ENCODE measurements around the gene PRKN. TPM values are rescaled to one million over a fixed set of nuclear protein-coding genes. Genes with fewer than 3 reads are reported as not detected.
"Not testable (repeated sequence)": the region's sequence is repeated elsewhere in the genome, so short reads cannot be mapped to it uniquely, and the experiment has no call there.

PRKN gene
- total RNA-seq, 4 donors from 2014 or later: 5.2 to 121 (median 6.9) TPM

DNA sequence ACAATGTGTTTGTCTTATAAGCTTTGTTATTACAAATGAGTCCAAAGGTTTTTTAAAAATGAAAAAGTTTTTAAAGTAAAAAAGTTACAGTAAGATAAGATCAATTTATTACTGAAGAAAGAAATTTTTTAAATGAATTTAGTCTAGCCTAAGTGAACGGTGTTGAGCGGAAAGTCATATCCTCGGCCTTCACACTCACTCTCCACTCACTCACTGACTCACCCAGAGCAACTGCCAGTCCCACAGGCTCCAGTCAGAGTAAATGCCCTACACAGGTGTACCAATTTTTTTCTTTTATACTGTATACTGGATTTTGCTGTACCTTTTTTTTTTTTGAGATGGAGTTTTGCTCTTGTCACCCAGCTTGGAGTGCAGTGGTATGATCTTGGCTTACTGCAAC is 1411.0 kb downstream of the PRKN start:
- Histone ChIP-seq H3K4me3 (replicated peaks in 1 of 3) (no peak overlapping the region), H3K4me1 (peaks cover 2 to 4% of the 10 kb centered on the region in 2 donors), H3K36me3 (no peaks in the 10 kb centered on the region), H3K27me3 (no peaks in the 10 kb centered on the region), H3K9me3 (no peaks in the 10 kb centered on the region), H3K27ac (no peak overlapping the region)
- DNase-seq: no peak
- intact Hi-C loops (cut with DNase I): no loop called here
- TF ChIP-seq POLR2A (IDR thresholded peaks at IDR 0.05): no peak
- TF ChIP-seq, protein P1, sequence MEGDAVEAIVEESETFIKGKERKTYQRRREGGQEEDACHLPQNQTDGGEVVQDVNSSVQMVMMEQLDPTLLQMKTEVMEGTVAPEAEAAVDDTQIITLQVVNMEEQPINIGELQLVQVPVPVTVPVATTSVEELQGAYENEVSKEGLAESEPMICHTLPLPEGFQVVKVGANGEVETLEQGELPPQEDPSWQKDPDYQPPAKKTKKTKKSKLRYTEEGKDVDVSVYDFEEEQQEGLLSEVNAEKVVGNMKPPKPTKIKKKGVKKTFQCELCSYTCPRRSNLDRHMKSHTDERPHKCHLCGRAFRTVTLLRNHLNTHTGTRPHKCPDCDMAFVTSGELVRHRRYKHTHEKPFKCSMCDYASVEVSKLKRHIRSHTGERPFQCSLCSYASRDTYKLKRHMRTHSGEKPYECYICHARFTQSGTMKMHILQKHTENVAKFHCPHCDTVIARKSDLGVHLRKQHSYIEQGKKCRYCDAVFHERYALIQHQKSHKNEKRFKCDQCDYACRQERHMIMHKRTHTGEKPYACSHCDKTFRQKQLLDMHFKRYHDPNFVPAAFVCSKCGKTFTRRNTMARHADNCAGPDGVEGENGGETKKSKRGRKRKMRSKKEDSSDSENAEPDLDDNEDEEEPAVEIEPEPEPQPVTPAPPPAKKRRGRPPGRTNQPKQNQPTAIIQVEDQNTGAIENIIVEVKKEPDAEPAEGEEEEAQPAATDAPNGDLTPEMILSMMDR (IDR thresholded peaks at IDR 0.05): no peak
- WGBS, 2 donors: 91 to 92% methylated on average over 3 of the region's 3 CpGs

DNA sequence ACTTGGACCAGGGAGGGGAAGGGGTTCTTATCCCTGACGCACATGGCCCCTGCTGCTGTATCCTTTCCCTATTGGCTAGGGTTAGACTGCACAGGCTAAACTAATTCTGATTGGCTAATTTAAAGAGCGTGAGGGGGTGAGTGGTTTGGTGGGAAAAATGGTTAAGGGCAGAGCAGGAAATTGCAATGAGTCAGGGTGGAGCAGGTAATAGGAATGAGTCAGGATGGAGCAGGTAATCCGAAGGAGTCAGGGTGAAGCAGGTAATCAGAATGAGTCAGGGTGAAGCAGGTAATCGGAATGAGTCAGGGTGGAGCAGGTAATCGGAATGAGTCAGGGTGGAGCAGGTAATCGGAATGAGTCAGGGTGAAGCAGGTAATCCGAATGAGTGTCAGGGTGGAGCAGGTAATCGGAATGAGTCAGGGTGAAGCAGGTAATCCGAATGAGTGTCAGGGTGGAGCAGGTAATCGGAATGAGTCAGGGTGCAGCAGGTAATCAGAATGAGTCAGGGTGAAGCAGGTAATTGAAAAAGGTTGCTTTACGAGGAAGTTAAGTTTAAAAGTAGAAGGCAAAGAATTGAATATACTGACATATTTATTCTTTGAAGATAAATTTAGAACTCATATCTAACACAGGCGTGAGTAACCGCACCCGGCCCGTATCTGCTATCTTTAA is 1412.2 kb downstream of the PRKN start:
- H3K36me3 ChIP-seq; H3K9me3 ChIP-seq; DNase-seq; H3K4me1 ChIP-seq; H3K27ac ChIP-seq; H3K4me3 ChIP-seq (replicated peaks in 1 of 3); H3K27me3 ChIP-seq; intact Hi-C loops (cut with DNase I): not testable (repeated sequence)
- 95 to 96% methylated on average over 15 of the region's 15 CpGs for WGBS, 2 donors

DNA sequence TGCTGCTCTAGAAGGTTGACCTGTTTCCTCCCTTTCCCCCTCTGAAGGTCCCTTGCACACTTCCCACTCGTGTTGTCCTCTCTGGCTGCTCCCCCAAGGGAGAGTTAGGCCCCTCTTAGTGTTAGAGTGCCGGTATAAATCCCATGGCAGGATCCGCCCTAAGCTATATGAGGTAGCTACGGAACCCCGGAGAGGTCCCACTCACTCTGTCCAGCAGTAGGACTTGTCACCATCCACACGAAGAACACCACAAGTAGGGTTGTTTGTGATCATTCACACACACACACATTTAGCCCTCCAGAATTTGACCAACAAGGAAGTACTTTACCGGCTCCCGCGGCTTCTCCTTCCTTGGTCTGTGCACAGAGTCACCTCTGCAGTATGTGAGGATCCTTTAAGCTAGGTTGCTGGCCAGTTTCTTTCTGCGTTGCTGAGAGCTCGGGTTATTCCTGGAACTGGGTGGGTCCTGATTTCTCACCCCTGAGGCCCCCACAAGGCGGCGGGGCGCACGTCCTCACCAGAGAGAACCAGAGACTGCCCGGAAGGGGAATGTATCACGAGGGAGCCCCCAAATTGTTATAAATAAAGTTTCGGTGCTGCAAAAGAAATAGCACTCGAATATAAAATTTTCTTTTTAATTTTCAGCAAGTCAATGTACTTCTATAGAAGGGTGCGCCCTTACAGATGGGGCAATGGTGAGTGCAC is 1412.9 kb downstream of the PRKN start:
- intact Hi-C loops (cut with DNase I); H3K9me3 ChIP-seq; DNase-seq; H3K36me3 ChIP-seq; H3K4me1 ChIP-seq; H3K27ac ChIP-seq; H3K27me3 ChIP-seq; H3K4me3 ChIP-seq (replicated peaks in 1 of 3): not testable (repeated sequence)
- WGBS, 2 donors: 94 to 97% methylated on average over 20 of the region's 20 CpGs

DNA sequence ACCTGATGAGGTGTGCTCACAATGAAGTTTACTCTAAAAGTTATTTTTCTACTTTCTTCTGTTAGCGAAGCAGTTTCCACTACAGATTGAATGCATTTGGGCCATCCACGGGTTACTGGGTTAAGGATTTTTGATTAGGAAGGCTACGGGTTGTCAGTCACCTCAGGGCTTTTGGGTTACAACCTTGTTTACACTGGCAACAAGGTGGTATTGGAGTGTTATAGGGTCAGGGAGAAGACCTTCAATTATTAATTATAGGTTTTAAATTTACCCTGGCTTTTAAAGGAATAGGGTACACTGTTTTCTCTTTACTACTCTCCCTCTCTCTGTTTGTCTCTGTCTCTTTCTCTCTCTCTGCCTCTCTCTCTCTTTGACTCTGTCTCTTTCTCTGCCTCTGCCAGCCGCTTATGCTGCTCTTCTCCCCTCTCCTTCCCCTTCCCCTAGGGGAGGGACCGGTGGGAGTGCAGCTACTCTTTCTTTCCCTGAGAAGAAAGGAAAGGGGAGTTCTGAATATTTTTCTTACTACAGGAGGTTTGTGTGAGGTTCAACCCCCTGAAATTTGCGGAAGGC is 1413.5 kb downstream of the PRKN start:
- H3K27ac ChIP-seq: no peak overlapping the region
- no peak for TF ChIP-seq POLR2A (IDR thresholded peaks at IDR 0.05)
- TF ChIP-seq, protein P1 (IDR thresholded peaks at IDR 0.05): no peak
- WGBS, 2 donors: 92 to 93% methylated on average over 6 of the region's 6 CpGs

DNA sequence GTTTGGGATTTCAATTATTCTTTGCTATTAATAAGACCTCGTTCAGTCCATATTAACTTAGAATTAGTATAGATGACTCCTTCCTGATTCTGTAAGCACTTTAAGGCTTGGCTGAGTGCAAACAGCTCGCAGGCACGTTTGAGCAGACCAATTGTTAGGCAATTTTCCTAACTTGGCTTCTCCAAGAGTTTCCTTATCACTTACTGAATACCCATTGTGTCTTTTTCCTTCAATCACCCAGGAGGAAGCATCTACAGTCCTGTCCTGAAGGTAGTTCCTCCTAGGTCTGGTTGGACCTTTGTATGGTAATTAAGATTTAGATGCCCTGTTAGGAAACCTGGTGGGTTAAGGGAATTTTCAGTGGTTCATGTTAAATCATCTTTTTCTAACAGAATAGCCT is 1414.1 kb downstream of the PRKN start:
- H3K27me3 ChIP-seq; H3K4me3 ChIP-seq (replicated peaks in 1 of 3); H3K36me3 ChIP-seq; H3K9me3 ChIP-seq; H3K27ac ChIP-seq; DNase-seq; intact Hi-C loops (cut with DNase I); H3K4me1 ChIP-seq: not testable (repeated sequence)
- WGBS, 2 donors: 60 to 64% methylated on average over 3 of the region's 3 CpGs

More for the DNA sequence above, 1413.5 kb downstream of the PRKN start:
- no peak for DNase-seq
- Histone ChIP-seq H3K9me3 (no peaks in the 10 kb centered on the region), H3K4me3 (replicated peaks in 1 of 3) (no peak overlapping the region), H3K27me3 (no peaks in the 10 kb centered on the region), H3K36me3 (no peaks in the 10 kb centered on the region), H3K4me1 (peaks cover 2 to 4% of the 10 kb centered on the region in 2 donors)
- intact Hi-C loops (cut with DNase I): no loop called here

DNA sequence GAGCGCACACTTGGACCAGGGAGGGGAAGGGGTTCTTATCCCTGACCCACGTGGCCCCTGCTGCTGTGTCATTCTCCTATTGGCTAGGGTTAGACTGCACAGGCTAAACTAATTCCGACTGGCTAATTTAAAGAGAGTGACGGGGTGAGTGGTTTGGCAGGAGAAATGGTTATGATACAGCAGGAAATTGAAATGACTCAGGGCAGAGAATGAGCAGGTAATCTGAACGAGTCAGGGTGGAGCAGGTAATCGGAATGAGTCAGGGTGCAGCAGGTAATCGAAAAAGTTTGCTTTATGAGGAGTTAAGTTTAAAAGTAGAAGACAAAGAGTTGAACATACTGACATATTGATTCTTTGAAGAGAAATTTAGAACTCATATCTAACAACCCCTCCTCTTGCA is 1417.8 kb downstream of the PRKN start:
- H3K9me3 ChIP-seq; H3K4me1 ChIP-seq; DNase-seq; H3K27me3 ChIP-seq; H3K27ac ChIP-seq; H3K4me3 ChIP-seq (replicated peaks in 1 of 3); H3K36me3 ChIP-seq; intact Hi-C loops (cut with DNase I): not testable (repeated sequence)
- 87 to 94% methylated on average over 7 of the region's 7 CpGs for WGBS, 2 donors

DNA sequence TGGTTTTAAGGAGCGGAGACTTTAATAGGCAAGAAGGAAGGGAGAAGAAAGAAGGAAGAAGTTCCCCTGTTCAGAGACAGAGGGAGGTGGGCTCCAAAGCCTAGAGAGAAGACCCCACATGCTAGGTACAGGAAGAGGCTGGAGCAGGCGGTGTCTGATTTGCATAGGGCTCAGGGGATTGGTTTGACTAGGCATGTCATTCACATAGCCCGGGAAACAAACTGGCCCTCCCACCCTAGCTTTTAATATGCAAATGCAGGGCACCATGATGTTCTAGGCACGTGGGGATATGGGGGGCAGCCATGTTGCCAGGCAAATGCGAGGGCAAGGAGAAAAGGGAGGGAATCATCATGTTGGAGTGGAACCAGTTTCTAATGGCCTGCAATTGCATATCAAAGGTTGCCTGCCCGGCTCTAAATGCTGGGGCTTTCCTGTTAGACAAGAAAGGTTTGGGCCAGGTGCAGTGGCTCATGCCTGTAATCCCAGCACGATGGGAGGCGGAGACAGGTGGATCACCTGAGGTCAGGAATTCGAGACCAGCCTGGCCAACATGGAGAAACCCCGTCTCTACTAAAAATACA is 1419.4 kb downstream of the PRKN start:
- Histone ChIP-seq H3K9me3 (no peaks in the 10 kb centered on the region), H3K27me3 (no peaks in the 10 kb centered on the region), H3K4me3 (replicated peaks in 1 of 3) (no peak overlapping the region), H3K36me3 (no peaks in the 10 kb centered on the region), H3K27ac (no peak overlapping the region), H3K4me1 (no peaks in the 10 kb centered on the region)
- intact Hi-C loops (cut with DNase I): no loop called here
- TF ChIP-seq, protein P1 (IDR thresholded peaks at IDR 0.05): no peak
- no peak for TF ChIP-seq POLR2A (IDR thresholded peaks at IDR 0.05)
- DNase-seq: no peak
- 88% methylated on average over 10 of the region's 10 CpGs for WGBS, 2 donors

Data from thyroid gland (tissue), 4 donors.